HG03175 (cell line): ENCODE measurements around the gene POU2AF1.

ENCODE experiments used
- ATAC-seq: cut with Tn5 transposase; IDR thresholded peaks from one replicate; pipeline ENCODE4 v1.9.1; 2021; ENCODE audit warnings: mild to moderate bottlenecking, moderate library complexity; ENCODE audit not compliant: unreplicated experiment

POU2AF1 gene

GRCh38 chr11:111388420-111388819 is 9.3 kb upstream of the POU2AF1 start:
- ATAC-seq = no peak

GRCh38 chr11:111387363-111387762 is 8.3 kb upstream of the POU2AF1 start:
- no peak for ATAC-seq

GRCh38 chr11:111386611-111387150 is 7.6 kb upstream of the POU2AF1 start:
- ATAC-seq = no peak

- ATAC-seq = no peak
Observed at GRCh38 chr11:111384494-111384893, 5.4 kb upstream of the POU2AF1 start.

GRCh38 chr11:111382451-111382850 is 3.4 kb upstream of the POU2AF1 start:
- ATAC-seq = no peak

- peak; percentile 40 for ATAC-seq
Observed at GRCh38 chr11:111379602-111380136, 594 bp upstream of the POU2AF1 start.

GRCh38 chr11:111378185-111378860 is 752 bp downstream of the POU2AF1 start:
- ATAC-seq = no peak

- ATAC-seq = peak; percentile 20
Observed at GRCh38 chr11:111376181-111376871, 2.7 kb downstream of the POU2AF1 start.

DNA sequence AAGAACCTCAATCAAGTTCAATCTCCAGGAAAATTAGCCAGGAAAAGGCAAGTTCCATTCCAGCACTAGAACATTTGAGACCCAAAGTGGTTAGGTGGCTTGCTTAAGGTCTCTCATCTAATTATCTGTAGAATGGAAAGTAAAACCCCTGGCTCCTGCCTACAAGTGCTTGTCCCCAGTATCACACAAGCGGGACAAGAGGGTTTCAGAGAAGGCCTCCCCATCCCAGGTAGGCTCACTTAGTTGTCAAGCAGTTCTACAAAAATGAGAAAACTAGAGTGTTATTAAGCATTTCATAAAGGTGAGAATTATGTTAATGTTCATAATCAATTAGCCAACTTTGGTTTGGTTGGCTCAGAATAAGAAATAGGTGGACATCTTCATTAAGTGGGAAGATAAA is 5.5 kb downstream of the POU2AF1 start:
- no peak for ATAC-seq

DNA sequence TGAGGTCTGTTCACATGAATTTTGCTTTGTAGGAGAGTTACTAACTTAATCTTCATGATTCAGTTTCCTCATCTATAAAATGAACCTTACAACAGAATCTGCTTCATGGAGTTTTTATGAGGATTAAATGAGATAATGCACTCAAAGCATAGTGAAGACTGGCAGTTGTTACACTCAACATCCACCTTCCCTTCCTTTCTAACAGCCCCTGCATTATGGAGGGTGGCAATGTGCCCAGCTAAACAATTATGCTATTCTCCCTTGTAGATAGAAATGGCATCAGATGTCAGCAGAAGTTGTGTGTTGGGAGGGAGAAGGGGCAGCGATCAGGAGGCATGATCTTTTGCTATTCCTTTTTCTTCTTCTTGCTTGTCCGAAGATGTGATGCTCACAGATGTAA is 6.5 kb downstream of the POU2AF1 start:
- ATAC-seq = no peak

- peak; percentile 37 for ATAC-seq
Observed at GRCh38 chr11:111370902-111371578, 8.0 kb downstream of the POU2AF1 start.

- ATAC-seq = no peak
Observed at GRCh38 chr11:111370270-111370901, 8.7 kb downstream of the POU2AF1 start.

DNA sequence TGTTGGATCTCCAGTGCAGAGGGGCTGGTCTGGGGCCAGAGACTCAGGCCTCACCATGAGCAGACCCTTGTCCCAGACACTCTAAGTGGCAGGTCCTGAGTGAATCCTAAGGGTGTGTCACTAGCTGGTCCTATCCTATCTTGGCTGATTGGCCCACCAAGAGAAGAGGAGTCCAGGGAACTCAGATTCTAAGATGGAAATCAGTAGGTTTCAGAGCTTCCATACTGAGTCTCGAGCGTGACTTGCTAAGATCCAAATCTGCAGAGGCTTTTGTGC is 10.9 kb downstream of the POU2AF1 start:
- no peak for ATAC-seq

DNA sequence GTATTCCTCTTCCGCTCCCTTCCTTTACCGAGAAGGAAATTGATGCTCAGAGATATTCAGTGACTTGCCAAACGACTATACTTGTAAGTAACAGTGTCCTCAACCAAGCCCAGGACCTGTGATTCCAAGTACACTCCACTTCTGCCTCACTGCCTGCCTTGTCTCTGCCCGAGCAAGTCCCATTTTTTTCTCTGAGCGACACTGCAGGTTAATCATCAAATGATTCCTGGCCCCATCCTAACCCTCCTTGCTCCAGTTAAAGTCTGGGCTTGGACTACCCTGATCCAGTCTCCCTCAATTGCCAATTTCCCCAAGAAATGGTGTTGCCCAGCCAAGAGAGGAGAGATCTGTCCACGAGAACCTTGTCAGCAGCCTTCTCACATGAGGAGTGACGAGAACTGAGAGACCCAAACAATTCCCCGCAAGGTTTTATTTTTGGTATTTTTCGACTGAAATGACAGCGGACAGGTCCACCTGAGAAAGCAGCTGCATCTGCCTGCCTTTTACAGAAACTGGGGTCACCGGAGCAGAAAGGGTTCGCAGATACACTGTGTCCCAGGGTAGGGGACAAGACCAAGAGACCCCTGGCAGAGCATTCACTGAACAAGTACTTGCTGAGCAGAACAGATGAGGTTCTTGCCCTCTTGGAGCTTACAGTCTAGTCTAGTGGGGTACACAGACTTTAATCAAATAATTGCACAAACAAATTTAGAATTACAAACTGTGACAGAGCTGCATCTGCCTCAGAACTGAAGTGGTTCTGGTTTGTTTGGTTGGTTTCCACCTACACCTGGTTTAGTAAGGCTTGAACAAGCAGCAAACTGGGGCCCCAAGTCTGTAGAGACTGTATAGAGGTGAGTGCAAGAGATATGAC is 11.4 kb downstream of the POU2AF1 start:
- peak; percentile 54 for ATAC-seq

- ATAC-seq = no peak
Observed at GRCh38 chr11:111366560-111367410, 12.3 kb downstream of the POU2AF1 start.

DNA sequence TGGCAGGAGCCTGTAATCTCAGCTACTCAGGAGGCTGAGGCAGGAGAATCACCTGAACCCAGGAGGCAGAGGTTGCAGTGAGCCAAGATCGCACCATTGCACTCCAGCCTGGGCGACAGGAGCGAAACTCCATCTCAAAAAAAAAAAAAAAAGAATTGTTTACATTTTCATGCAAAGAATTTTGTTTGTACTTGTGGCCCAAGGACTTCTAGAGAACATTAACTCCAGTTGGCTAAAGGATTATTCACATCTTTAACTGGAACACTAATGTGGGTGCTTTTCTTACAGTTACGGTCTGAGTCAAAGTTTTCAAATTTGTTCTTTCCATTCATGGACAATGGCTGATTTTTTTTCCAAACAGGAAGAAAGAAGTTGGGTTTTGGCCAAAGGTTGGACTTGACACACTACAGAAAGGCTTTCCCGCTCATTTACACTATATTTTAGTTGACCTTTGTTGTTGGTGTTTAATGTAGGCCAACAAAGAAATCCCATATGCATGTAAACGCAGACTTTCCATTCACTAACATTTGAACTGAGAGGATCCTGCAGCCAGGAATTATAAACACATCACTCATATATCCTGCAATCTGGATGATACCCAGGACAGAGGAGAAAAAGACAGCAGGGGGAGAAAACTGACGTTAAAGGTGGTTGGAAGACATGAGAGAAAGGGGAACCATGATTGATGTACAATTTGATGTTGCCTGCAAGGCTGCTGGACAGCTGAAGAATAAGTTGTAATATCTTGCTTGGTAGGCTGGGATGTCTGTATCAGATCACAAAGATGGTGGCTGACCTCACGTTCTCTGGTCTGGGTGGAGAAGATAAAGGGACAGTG is 13.1 kb downstream of the POU2AF1 start:
- no peak for ATAC-seq

DNA sequence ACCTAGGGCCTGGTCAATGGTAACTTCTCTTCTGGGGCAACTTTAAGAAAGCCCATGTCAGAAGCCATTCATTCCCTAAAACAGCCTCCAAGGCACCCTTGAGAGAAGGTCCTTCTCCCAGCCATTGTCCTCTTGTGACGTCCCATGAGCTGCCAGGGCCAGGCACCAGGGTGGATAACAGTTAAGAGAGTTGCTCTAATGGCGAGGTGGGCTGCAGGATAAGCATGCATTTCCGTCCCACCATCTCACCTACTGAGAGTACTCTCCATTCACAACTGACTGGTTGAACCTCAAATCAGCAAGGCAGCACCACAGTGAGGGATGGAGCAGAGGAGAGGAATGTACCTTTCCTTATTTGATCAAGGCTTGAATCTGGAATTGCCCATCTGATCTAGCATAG is 14.6 kb downstream of the POU2AF1 start:
- no peak for ATAC-seq

DNA sequence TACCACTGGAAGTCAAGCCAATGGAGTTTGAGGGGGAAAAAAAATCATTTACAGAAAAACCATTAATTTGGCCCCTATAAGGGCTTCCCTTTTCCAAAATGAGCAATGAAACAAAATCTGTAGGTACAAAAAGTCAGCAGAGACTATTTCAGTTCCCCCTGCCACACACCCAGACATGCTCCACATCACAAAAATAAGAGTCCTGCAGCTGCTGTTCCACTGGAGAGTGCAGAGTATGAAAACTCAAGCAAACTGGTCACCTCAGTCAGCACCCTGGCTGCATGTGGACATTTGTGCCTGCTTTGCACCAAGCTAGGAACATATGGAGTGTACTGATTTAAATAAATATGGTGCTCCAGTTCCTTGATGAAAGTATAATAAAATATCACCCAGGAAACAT is 15.1 kb downstream of the POU2AF1 start:
- peak; percentile 26 for ATAC-seq
